ENCODE results near the gene GLIS1. TPM values are rescaled to one million over a fixed set of nuclear protein-coding genes. Genes with fewer than 3 reads are reported as not detected.

GLIS1 gene
- total RNA-seq, 1 experiment from 2014 or later = 1.7 TPM

GRCh38 chr1:53508991-53509666 lies 229.8 kb downstream of the GLIS1 start:
- no TSS peak for BruUV-seq (replicated peaks)
- no peak for ATAC-seq
- CTCF ChIA-PET = no interaction called here

GRCh38 chr1:53508056-53508990 lies 230.6 kb downstream of the GLIS1 start:
- intact Hi-C loops (cut with micrococcal nuclease) = no loop called here
- ATAC-seq = no peak
- no peaks in the 10 kb centered on the region for H3K9me3 ChIP-seq (ENCODE audit: low read length)
- no peak overlapping the region for H2AFZ ChIP-seq (ENCODE audit: low read length)
- no peak for DNase-seq
- H4K20me1 ChIP-seq (ENCODE audit: low read length) = peaks cover 4% of the 10 kb centered on the region; the same call in 1 of the 2 replicates
- BruUV-seq (replicated peaks) = no TSS peak
- H3F3A ChIP-seq (ENCODE audit: low read length, unreplicated experiment) = peaks cover 4% of the 10 kb centered on the region
- ChIA-PET POLR2A (ENCODE audit: unreplicated experiment) (no interaction called here), CTCF (no interaction called here)
- H3K4me1 ChIP-seq (ENCODE audit: insufficient read depth, low read length) = peaks cover 21% of the 10 kb centered on the region
- H3K9ac ChIP-seq (ENCODE audit: low read length) = no peak overlapping the region
- no peaks in the 10 kb centered on the region for H3K9me2 ChIP-seq (replicated peaks; ENCODE audit: low read length)
- H3K27me3 ChIP-seq (ENCODE audit: low read length) = no peaks in the 10 kb centered on the region
- no peak overlapping the region for H3K27ac ChIP-seq (ENCODE audit: low read length)
- no peak overlapping the region for H3K4me3 ChIP-seq (ENCODE audit: low read length)
- no peaks in the 10 kb centered on the region for H3K79me2 ChIP-seq (ENCODE audit: low read length)
- TF ChIP-seq EZH2phosphoT487 (IDR thresholded peaks at IDR 0.05; ENCODE audit: borderline replicate concordance, low read length) (no peak), EZH2 (IDR thresholded peaks at IDR 0.05; ENCODE audit: low read length, unreplicated experiment) (no peak), CTCF (conservative IDR thresholded peaks at IDR 0.05; ENCODE audit: low read depth, low read length) (no peak)
- no peak overlapping the region for H3K4me2 ChIP-seq (ENCODE audit: low read length)
- no peaks in the 10 kb centered on the region for H3K36me3 ChIP-seq (ENCODE audit: low read depth, low read length)

More at GRCh38 chr1:53508991-53509666, 229.8 kb downstream of the GLIS1 start:
- TF ChIP-seq CTCF (conservative IDR thresholded peaks at IDR 0.05; ENCODE audit: low read depth, low read length) = no peak
- TF ChIP-seq EZH2phosphoT487 (IDR thresholded peaks at IDR 0.05; ENCODE audit: borderline replicate concordance, low read length) = no peak
- TF ChIP-seq EZH2 (IDR thresholded peaks at IDR 0.05; ENCODE audit: low read length, unreplicated experiment) = no peak
- Histone ChIP-seq H3K27me3 (ENCODE audit: low read length) (no peaks in the 10 kb centered on the region), H3K9me3 (ENCODE audit: low read length) (no peaks in the 10 kb centered on the region), H3K27ac (ENCODE audit: low read length) (no peak overlapping the region), H2AFZ (ENCODE audit: low read length) (no peak overlapping the region), H3K4me2 (ENCODE audit: low read length) (no peak overlapping the region), H4K20me1 (ENCODE audit: low read length) (peaks cover 4% of the 10 kb centered on the region; the same call in 1 of the 2 replicates), H3K4me3 (ENCODE audit: low read length) (no peak overlapping the region), H3K9ac (ENCODE audit: low read length) (no peak overlapping the region), H3K36me3 (ENCODE audit: low read depth, low read length) (no peaks in the 10 kb centered on the region), H3K4me1 (ENCODE audit: insufficient read depth, low read length) (peaks cover 25% of the 10 kb centered on the region), H3K79me2 (ENCODE audit: low read length) (no peaks in the 10 kb centered on the region), H3K9me2 (replicated peaks; ENCODE audit: low read length) (no peaks in the 10 kb centered on the region), H3F3A (ENCODE audit: low read length, unreplicated experiment) (peaks cover 4% of the 10 kb centered on the region)
- intact Hi-C loops (cut with micrococcal nuclease) = no loop called here
- POLR2A ChIA-PET (ENCODE audit: unreplicated experiment) = no interaction called here
- no peak for DNase-seq
